HG03575 (cell line): ENCODE results near the gene ZDHHC14.

Experiments used
- ATAC-seq: cut with Tn5 transposase; IDR thresholded peaks from one replicate; pipeline ENCODE4 v1.9.1; 2021; ENCODE audit not compliant: unreplicated experiment, insufficient number of reproducible peaks, low FRiP score; ENCODE audit errors: extremely low read depth

Gene ZDHHC14

GRCh38 chr6:157503018-157503747, 122.2 kb downstream of the ZDHHC14 start:
- no peak for ATAC-seq

DNA sequence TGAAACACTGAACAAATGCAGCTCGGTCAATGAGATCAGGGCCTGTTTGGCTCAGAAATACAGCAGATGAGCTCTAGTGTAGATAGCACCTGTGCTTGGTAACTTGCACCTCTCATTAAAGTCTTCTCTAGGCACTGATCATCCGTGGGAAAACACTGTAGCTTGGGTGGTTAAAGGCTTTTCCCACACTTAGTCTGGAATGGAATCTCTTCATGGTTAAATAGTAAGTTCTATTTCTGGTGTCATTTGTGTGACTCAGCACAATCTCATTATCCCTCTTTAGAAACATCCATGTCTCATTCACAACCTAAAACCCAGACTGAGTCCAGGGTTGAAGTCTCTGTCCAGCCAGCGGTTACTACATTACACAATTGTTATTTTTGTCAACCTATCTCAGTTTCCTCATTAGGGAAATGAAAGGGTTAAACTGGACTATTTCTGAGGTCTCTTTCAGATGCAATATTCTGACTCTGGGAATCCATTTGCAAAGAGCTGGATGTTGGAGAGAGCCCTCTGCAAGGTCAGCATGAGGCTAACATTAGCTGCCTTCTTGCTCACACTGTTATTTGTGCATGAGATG, 125.0 kb downstream of the ZDHHC14 start:
- no peak for ATAC-seq

DNA sequence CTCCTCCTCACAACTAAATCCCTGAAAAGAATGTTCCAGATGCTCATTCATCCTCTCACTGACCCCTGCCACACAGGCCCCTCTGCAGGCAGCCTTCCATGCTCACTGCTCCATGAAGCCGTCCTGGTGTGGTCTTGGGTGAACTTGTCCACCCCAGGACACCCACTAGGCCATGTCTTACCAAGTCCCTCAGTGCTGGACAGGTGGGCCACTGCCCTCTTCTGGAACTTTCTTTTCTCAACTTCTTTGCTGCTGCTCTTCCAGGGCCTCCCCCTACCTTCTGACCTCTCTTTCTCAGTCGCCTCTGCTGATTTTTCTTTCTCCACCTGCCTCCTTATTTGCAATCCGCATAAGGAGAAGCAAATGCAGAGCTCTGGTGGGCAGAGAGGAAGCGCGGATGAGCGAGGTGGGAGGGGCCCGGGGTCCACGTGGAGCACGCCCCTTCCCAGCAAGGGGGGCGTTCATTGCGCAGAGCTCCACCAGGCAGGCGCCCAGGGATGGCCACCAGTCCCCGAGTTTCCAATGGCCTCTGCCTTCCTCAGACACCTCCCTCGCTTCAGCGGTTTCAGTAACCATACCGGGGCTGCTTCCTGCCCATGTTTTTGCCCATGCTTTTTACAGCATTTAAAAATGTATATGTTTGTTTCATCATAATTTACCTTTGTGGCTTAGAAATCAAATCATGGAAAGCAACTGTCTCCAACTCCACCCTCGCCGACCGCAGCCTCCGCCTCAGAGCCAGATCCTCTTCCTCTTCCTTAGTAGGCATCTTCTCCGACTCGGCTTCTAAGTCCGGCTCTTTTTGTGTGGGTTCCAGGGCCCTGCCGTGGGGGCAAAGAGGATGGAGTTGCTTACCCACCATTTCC, 129.6 kb downstream of the ZDHHC14 start:
- ATAC-seq = no peak

- ATAC-seq = no peak
Measured at GRCh38 chr6:157511682-157512381, 130.8 kb downstream of the ZDHHC14 start.

- no peak for ATAC-seq
Measured at GRCh38 chr6:157512382-157512682, 131.3 kb downstream of the ZDHHC14 start.

- ATAC-seq = no peak
Measured at GRCh38 chr6:157513004-157513603, 132.1 kb downstream of the ZDHHC14 start.

GRCh38 chr6:157513619-157514485, 132.9 kb downstream of the ZDHHC14 start:
- ATAC-seq = no peak

- ATAC-seq = no peak
Measured at GRCh38 chr6:157514659-157515496, 133.9 kb downstream of the ZDHHC14 start.

GRCh38 chr6:157516319-157517026, 135.5 kb downstream of the ZDHHC14 start:
- no peak for ATAC-seq

GRCh38 chr6:157517601-157518359, 136.8 kb downstream of the ZDHHC14 start:
- ATAC-seq = no peak

GRCh38 chr6:157518397-157519250, 137.6 kb downstream of the ZDHHC14 start:
- no peak for ATAC-seq

GRCh38 chr6:157519255-157520116, 138.5 kb downstream of the ZDHHC14 start:
- no peak for ATAC-seq

GRCh38 chr6:157520117-157520406, 139.1 kb downstream of the ZDHHC14 start:
- no peak for ATAC-seq

- no peak for ATAC-seq
Measured at GRCh38 chr6:157520596-157521361, 139.8 kb downstream of the ZDHHC14 start.
